ENCODE measurements around the gene DOK6. TPM values are rescaled to one million over a fixed set of nuclear protein-coding genes. Genes with fewer than 3 reads are reported as not detected.

Gene DOK6
- total and polyA plus RNA-seq, 2 of the 13 experiments (the other 11 are each of a cell fraction or from before 2014, with no cell fraction given) = 17.0 to 17.2 TPM

DNA sequence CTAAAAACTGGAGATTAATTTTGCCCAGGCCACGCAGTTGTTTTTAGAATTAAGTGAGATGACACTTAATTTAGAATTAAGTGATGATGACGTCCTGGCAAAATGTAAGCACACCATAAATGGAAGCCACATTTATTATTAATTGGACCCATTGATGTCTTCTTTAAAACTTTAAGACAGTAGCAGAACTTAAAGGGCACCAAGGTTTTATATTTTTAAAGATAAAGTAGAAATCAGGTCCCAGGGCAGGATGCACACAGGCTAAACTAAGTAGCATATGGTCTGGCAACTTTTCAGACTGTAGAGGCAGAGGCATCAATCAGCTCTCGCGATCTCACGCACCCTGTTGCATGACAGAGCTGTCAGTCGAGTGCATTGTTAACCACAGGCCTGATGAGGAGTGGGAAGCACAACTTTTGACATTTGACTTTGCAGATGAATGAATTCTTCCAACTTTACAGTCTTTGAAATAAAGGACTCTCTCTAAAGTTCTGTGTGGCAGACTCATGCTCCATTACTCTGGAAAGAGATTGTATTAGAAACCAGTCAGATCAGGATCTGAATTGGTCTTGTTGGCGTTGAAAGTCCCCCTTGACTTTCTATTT, 314.6 kb downstream of the DOK6 start (continued):
- no peak for TF ChIP-seq FOXJ3 (CRISPR knock-in tag; IDR thresholded peaks at IDR 0.05; ENCODE audit: borderline replicate concordance)

GRCh38 chr18:69717586-69717985, 316.9 kb downstream of the DOK6 start:
- H3K27ac ChIP-seq (ENCODE audit: extremely low read length, insufficient read depth, low read length) = no peak overlapping the region
- no peak overlapping the region for H3K4me3 ChIP-seq (replicated peaks in 1 of 3; ENCODE audit: insufficient read depth in 1 of 3, low read depth in 2 of 3, low read length in 3 of 3)
- DNase-seq (ENCODE audit: low spot score) (no peak), FAIRE-seq (no peak), ATAC-seq (no peak)
- H3K79me2 ChIP-seq (ENCODE audit: insufficient read depth, low read length) = no peaks in the 10 kb centered on the region
- H3K36me3 ChIP-seq (replicated peaks in 1 of 2; ENCODE audit: control insufficient read depth in 1 of 2, insufficient read depth in 2 of 2, low read length in 2 of 2) = no peaks in the 10 kb centered on the region
- intact Hi-C loops (cut with micrococcal nuclease; ENCODE audit: unreplicated experiment) = no loop called here
- no peak overlapping the region for H3K9ac ChIP-seq (ENCODE audit: insufficient read depth, low read depth, low read length)
- WGBS (ENCODE audit: low lambda C conversion rate) = 42% methylated on average over 2 of the region's 2 CpGs
- in situ Hi-C loops (cut with HindIII; ENCODE audit: extremely low pct_ligation_motif_present, low pct_unique_long_range_greater_than_20kb) = no loop called here
- H3K27me3 ChIP-seq (ENCODE audit: control insufficient read depth in 1 of 2, insufficient read depth in 2 of 2, low read length in 2 of 2) = no peaks in the 10 kb centered on the region
- no peaks in the 10 kb centered on the region for H4K20me1 ChIP-seq (ENCODE audit: insufficient read depth, low read length)
- H3K9me3 ChIP-seq (ENCODE audit: low read length) = peaks cover 31% of the 10 kb centered on the region
- CTCF ChIA-PET (ENCODE audit: low intra/inter-chr PET ratio, low total read pairs) = no interaction called here
- no TSS peak for BruUV-seq (replicated peaks)
- no peak for TF ChIP-seq ZNF737 (CRISPR knock-in tag; IDR thresholded peaks at IDR 0.05; ENCODE audit: borderline replicate concordance)
- POLR2A ChIA-PET = no interaction called here
- H2AFZ ChIP-seq (ENCODE audit: low read length) = no peak overlapping the region
- H3K4me2 ChIP-seq (ENCODE audit: low read depth, low read length) = no peak overlapping the region
- H3K4me1 ChIP-seq (ENCODE audit: insufficient read depth, low read length) = no peaks in the 10 kb centered on the region

GRCh38 chr18:69718912-69719547, 318.3 kb downstream of the DOK6 start:
- ATAC-seq = no peak
- no peak overlapping the region for H3K4me3 ChIP-seq (replicated peaks in 1 of 3; ENCODE audit: insufficient read depth in 1 of 3, low read depth in 2 of 3, low read length in 3 of 3)
- no peaks in the 10 kb centered on the region for H3K79me2 ChIP-seq (ENCODE audit: insufficient read depth, low read length)
- no peaks in the 10 kb centered on the region for H4K20me1 ChIP-seq (ENCODE audit: insufficient read depth, low read length)
- no peak overlapping the region for H3K4me2 ChIP-seq (ENCODE audit: low read depth, low read length)
- ChIA-PET CTCF (ENCODE audit: low intra/inter-chr PET ratio, low total read pairs) (no interaction called here), POLR2A (no interaction called here)
- no peak overlapping the region for H3K27ac ChIP-seq (ENCODE audit: extremely low read length, insufficient read depth, low read length)
- H3K27me3 ChIP-seq (ENCODE audit: control insufficient read depth in 1 of 2, insufficient read depth in 2 of 2, low read length in 2 of 2) = no peaks in the 10 kb centered on the region
- peaks cover 31% of the 10 kb centered on the region for H3K9me3 ChIP-seq (ENCODE audit: low read length)
- no TSS peak for BruUV-seq (replicated peaks)
- no peaks in the 10 kb centered on the region for H3K4me1 ChIP-seq (ENCODE audit: insufficient read depth, low read length)
- intact Hi-C loops (cut with micrococcal nuclease; ENCODE audit: unreplicated experiment) (no loop called here), in situ Hi-C loops (cut with HindIII; ENCODE audit: extremely low pct_ligation_motif_present, low pct_unique_long_range_greater_than_20kb) (no loop called here)
- no peak overlapping the region for H3K9ac ChIP-seq (ENCODE audit: insufficient read depth, low read depth, low read length)
- no peak overlapping the region for H2AFZ ChIP-seq (ENCODE audit: low read length)
- 22% methylated on average over 1 of the region's 1 CpG for WGBS (ENCODE audit: low lambda C conversion rate)
- FAIRE-seq = no peak
- DNase-seq (ENCODE audit: low spot score) = peak; percentile 25
- no peaks in the 10 kb centered on the region for H3K36me3 ChIP-seq (replicated peaks in 1 of 2; ENCODE audit: control insufficient read depth in 1 of 2, insufficient read depth in 2 of 2, low read length in 2 of 2)
- TF ChIP-seq NCOR1 (IDR thresholded peaks at IDR 0.05; ENCODE audit: borderline replicate concordance, low read length) (no peak), ZNF552 (CRISPR knock-in tag; IDR thresholded peaks at IDR 0.05; ENCODE audit: borderline replicate concordance) (no peak), GTF2F1 (IDR thresholded peaks at IDR 0.05; ENCODE audit: low read length) (no peak), JUNB (CRISPR knock-in tag; IDR thresholded peaks at IDR 0.05; ENCODE audit: borderline replicate concordance) (no peak), CENPT (CRISPR knock-in tag; IDR thresholded peaks at IDR 0.05; ENCODE audit: low read depth) (no peak), ZNF598 (CRISPR knock-in tag; IDR thresholded peaks at IDR 0.05; ENCODE audit: borderline replicate concordance) (no peak), MAX (IDR thresholded peaks at IDR 0.05) (no peak), PPARG (CRISPR knock-in tag; conservative IDR thresholded peaks at IDR 0.05) (0 out of 2 replicates have a peak, but pooled peaks have one; percentile 40), ZSCAN20 (CRISPR knock-in tag; IDR thresholded peaks at IDR 0.05; ENCODE audit: borderline replicate concordance) (no peak), BCL6 (CRISPR knock-in tag; IDR thresholded peaks at IDR 0.05) (no peak), ARID2 (CRISPR knock-in tag; IDR thresholded peaks at IDR 0.05; ENCODE audit: borderline replicate concordance) (no peak), ZBTB14 (CRISPR knock-in tag; IDR thresholded peaks at IDR 0.05) (no peak), KDM5B (CRISPR knock-in tag; IDR thresholded peaks at IDR 0.05; ENCODE audit: borderline replicate concordance) (no peak)
